Prostate gland (tissue), 2 donors: Measurements from ENCODE around the gene CLPSL1. TPM values are rescaled to one million over a fixed set of nuclear protein-coding genes. Genes with fewer than 3 reads are reported as not detected.

Experiments
- DNase-seq: peaks from one replicate; pipeline ENCODE4 v3.0.0-alpha.2; 2019; ENCODE audit warnings: low spot score
- H3K27ac ChIP-seq, 2 donors: fragments of 200-600 bp; sonication (generic); 2 replicates each; pipeline ENCODE4 v1.5.1; 2017 to 2019
- H3K27me3 ChIP-seq: fragments of 200-600 bp; sonication (generic); replicated peaks from 2 replicates; pipeline ENCODE4 v1.5.1; 2019; ENCODE audit not compliant: insufficient read depth
- H3K36me3 ChIP-seq, 2 donors: fragments of 200-600 bp; sonication (generic); 1 replicate in 1 of 2; 2 replicates in 1 of 2; pipeline versions ENCODE4 v1.5.1 to v1.8.1; 2017 to 2019
- H3K4me1 ChIP-seq: fragments of 200-600 bp; sonication (generic); replicated peaks from 2 replicates; pipeline ENCODE4 v1.5.1; 2019
- H3K4me3 ChIP-seq, 2 donors: fragments of 200-600 bp; sonication (generic); 2 replicates each; pipeline ENCODE4 v1.5.1; 2017 to 2019
- H3K9me3 ChIP-seq: fragments of 200-600 bp; sonication (generic); 2 replicates; pipeline ENCODE4 v1.5.1; 2017
- POLR2A ChIP-seq: fragments of 450-650 bp; IDR thresholded peaks from one replicate; pipeline ENCODE4 v1.6.1; 2016; ENCODE audit warnings: antibody characterized with exemption, mild to moderate bottlenecking
- POLR2AphosphoS5 ChIP-seq: sonication (generic); formaldehyde crosslinking; IDR thresholded peaks from one replicate; pipeline ENCODE4 v1.6.1; 2017; ENCODE audit warnings: antibody characterized with exemption
- WGBS: methylation state at CpG from one replicate; pipeline ENCODE4 v1.1.5; 2018; 5-methylcytosine and 5-hydroxymethylcytosine counted together
- intact Hi-C: fragments of 100-400 bp; cut with DNase I; formaldehyde crosslinking; loops from one replicate; pipeline ENCODE4 v1.14.2; 2022
- total RNA-seq, 2 donors: library from RNA; depleted of rRNA; stranded (reverse); fragments of >200 nt; gene quantifications; one replicate each; pipeline ENCODE4 v1.1.0, GENCODE V29; 2016
- TF ChIP-seq, protein P1 (sequence below), 4 experiments: fragments of 200-600 bp in 2 of 4; fragments of 450-650 bp in 2 of 4; sonication (generic) in 2 of 4; IDR thresholded peaks; 1 replicate in 3 of 4; 2 replicates in 1 of 4; pipeline ENCODE4 v1.5.1; 2016 to 2019; ENCODE audit warnings: antibody characterized with exemption in 4 of 4, mild to moderate bottlenecking in 2 of 4, moderate library complexity in 2 of 4

CLPSL1 gene
- total RNA-seq, 2 donors from 2014 or later, result not detected

GRCh38 chr6:35829306-35829705 is 48.5 kb downstream of the CLPSL1 start:
- intact Hi-C loops, result no loop called here
- no peak for DNase-seq
- no peak overlapping the region for H3K4me3 ChIP-seq
- H3K4me1 ChIP-seq, result no peaks in the 10 kb centered on the region
- TF ChIP-seq, protein P1, sequence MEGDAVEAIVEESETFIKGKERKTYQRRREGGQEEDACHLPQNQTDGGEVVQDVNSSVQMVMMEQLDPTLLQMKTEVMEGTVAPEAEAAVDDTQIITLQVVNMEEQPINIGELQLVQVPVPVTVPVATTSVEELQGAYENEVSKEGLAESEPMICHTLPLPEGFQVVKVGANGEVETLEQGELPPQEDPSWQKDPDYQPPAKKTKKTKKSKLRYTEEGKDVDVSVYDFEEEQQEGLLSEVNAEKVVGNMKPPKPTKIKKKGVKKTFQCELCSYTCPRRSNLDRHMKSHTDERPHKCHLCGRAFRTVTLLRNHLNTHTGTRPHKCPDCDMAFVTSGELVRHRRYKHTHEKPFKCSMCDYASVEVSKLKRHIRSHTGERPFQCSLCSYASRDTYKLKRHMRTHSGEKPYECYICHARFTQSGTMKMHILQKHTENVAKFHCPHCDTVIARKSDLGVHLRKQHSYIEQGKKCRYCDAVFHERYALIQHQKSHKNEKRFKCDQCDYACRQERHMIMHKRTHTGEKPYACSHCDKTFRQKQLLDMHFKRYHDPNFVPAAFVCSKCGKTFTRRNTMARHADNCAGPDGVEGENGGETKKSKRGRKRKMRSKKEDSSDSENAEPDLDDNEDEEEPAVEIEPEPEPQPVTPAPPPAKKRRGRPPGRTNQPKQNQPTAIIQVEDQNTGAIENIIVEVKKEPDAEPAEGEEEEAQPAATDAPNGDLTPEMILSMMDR (IDR thresholded peaks at IDR 0.05), result no peak
- no peak for TF ChIP-seq POLR2A
- 91% methylated on average over 5 of the region's 5 CpGs for WGBS
- H3K36me3 ChIP-seq, result no peaks in the 10 kb centered on the region
- H3K27me3 ChIP-seq, result no peaks in the 10 kb centered on the region
- no peaks in the 10 kb centered on the region for H3K9me3 ChIP-seq
- no peak overlapping the region for H3K27ac ChIP-seq

DNA sequence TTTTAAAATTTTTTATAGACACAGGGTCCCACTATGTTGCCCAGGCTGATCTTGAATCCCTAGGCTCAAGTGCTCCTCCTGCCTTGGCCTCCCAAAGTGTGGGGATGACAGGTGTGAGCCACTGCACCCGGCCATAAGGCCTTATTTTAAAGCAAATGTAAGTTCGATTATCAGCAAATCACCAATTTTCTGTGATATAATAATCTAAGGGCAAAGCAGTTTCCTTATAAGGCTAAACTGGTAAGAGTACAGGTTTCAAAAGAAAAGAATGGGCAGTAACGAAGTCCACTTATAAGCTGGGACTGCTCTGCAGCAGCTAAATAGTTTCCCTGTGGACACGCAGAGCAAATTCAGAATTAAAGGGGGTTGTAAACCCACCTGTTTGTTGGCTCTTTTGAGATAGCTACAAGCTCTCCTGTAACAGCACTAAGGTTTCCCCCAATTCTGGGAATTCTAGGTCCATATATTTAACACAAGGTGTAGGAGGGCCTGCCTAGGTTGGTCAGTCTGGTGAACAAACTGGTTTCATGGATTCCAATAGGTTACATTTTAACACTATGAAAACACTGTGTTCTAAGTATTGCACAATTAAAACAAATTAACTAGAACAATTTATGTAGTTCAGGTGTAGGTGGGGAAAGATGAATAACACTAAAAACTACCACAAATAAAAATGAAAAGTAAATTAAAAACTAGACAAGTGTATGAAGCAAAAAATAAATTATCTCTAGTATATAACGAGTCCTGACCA is 50.6 kb downstream of the CLPSL1 start:
- intact Hi-C loops, result no loop called here
- TF ChIP-seq, protein P1 (IDR thresholded peaks at IDR 0.05), result no peak
- TF ChIP-seq POLR2A (no peak), POLR2AphosphoS5 (no peak)
- no peaks in the 10 kb centered on the region for H3K4me1 ChIP-seq
- no peak for DNase-seq
- H3K36me3 ChIP-seq, result no peaks in the 10 kb centered on the region
- H3K9me3 ChIP-seq, result no peaks in the 10 kb centered on the region
- no peak overlapping the region for H3K27ac ChIP-seq
- H3K27me3 ChIP-seq, result no peaks in the 10 kb centered on the region
- WGBS, result 84% methylated on average over 5 of the region's 5 CpGs
- H3K4me3 ChIP-seq, result no peak overlapping the region

DNA sequence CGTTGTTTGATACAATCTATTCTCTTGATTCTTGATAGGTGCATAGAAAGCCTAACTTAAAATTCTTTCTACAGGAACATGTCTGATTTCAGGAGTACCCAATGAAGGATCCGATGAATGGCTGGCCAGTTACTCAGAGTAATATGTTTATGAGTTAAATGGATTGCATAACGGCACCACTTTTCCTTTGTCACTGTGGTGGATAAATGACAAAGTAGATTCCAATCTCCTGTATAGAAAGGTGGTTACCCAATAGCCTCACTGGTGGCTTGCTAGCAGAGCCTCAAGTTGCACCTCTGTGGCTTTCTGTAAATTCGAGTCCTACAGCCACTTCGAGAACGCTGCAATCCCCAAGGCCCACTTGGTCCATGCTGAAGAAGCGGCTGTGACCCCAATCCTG is 52.7 kb downstream of the CLPSL1 start:
- intact Hi-C loops, result no loop called here
- no peak for DNase-seq
- 89% methylated on average over 7 of the region's 7 CpGs for WGBS
- Histone ChIP-seq H3K4me1 (no peaks in the 10 kb centered on the region), H3K27me3 (no peaks in the 10 kb centered on the region), H3K4me3 (no peak overlapping the region), H3K36me3 (no peaks in the 10 kb centered on the region), H3K9me3 (no peaks in the 10 kb centered on the region), H3K27ac (no peak overlapping the region)
- no peak for TF ChIP-seq POLR2A
- TF ChIP-seq POLR2AphosphoS5, result no peak
- TF ChIP-seq, protein P1 (IDR thresholded peaks at IDR 0.05), result no peak

Other genes starting within 250 kb of the CLPSL1 start
- gene FKBP5, start 92.1 kb upstream of the CLPSL1 start, total RNA-seq, result 100 to 1,000 TPM; 201 to 248 TPM
- gene ARMC12, start 44.0 kb upstream of the CLPSL1 start, total RNA-seq, result 1 to 10 TPM; 1.7 to 4.4 TPM
- not detected for gene CLPSL2, start 4.4 kb upstream of the CLPSL1 start, total RNA-seq
- not detected for gene CLPS, start 16.3 kb downstream of the CLPSL1 start, total RNA-seq
- gene LHFPL5, start 24.3 kb downstream of the CLPSL1 start, total RNA-seq, result not detected
- 10 to 100 TPM; 19.4 to 59.4 TPM for gene SRPK1, start 140.1 kb downstream of the CLPSL1 start, total RNA-seq
- 10 to 100 TPM in 1 of 2 donors, not detected in 1; 15.2 TPM for gene SLC26A8, start 243.6 kb downstream of the CLPSL1 start, total RNA-seq
- gene MAPK14, start 246.8 kb downstream of the CLPSL1 start, total RNA-seq, result 10 to 100 TPM; 36.7 to 43.2 TPM